NCI-H345 (cell line): ENCODE measurements around the gene TEPSIN.
"Not testable (repeated sequence)": the region's sequence is repeated elsewhere in the genome, so short reads cannot be mapped to it uniquely, and the experiment has no call there.

Experiments used
- DNase-seq: peaks from one replicate; lab custom pipeline; 2025; lab: John Stamatoyannopoulos, UW

TEPSIN gene

DNA sequence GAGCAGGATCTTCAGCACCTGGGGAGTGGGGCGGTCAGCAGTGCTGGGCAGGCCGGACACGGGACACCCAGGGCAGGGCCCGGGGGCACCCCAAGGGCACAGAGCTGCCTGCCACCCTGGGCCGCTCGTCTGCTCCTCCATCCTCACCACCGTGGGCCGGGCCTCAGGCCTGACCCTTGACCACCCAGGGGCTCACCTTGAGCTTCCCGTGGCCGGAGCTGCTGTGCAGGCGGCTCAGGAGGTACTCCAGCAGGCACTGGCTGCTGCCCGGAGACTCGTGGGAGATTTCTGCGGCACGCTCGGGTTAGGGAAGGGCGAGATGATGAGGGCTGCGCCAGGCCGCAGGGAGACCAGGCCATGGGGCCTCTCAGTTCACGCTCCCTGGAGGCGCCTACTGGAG is 2.1 kb downstream of the TEPSIN start:
- no peak for DNase-seq

DNA sequence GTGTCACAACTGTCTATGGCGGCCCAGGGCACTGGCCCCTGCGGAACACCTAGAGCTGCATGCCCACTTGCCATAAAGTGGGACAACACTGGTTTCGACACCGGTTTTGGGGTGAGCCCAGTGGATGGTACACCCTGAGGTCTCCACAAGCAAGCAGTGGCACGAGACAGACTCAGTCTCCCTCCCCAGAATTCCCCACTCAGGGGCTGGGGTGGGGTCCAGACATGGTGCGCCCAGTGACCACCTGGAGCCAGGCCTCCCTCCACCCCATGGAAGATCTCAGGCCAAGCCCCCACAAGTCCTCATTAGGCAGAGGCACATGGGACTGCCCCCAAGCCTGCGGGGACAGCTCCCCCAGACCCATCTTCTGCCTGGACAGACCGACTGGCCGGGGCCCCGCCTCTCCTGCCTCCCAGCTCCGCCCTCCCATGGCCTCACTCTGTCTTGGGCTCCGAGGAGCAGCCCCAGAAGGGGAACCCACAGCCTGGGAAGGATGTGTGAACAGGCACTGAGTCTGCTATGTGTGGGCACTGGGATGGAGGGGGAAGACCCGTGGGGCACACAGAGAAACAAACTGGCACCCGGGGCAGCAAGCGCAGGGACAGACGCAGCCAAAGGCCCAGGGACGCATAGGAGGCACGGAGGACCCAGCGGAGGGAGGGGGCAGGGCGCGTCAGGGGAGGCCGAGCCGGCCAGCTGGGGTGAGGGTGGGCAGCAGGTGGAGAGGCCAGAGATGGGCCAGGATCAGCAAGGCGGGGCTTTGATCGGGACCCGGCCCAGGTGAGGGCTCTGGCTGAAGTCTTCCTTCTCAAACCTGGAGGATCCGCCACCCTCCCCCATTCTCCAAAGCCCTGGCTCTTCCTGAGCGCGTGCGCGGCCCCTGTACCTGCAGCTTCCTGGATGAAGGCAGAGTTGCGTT is 2.8 kb downstream of the TEPSIN start:
- DNase-seq, result no peak

DNA sequence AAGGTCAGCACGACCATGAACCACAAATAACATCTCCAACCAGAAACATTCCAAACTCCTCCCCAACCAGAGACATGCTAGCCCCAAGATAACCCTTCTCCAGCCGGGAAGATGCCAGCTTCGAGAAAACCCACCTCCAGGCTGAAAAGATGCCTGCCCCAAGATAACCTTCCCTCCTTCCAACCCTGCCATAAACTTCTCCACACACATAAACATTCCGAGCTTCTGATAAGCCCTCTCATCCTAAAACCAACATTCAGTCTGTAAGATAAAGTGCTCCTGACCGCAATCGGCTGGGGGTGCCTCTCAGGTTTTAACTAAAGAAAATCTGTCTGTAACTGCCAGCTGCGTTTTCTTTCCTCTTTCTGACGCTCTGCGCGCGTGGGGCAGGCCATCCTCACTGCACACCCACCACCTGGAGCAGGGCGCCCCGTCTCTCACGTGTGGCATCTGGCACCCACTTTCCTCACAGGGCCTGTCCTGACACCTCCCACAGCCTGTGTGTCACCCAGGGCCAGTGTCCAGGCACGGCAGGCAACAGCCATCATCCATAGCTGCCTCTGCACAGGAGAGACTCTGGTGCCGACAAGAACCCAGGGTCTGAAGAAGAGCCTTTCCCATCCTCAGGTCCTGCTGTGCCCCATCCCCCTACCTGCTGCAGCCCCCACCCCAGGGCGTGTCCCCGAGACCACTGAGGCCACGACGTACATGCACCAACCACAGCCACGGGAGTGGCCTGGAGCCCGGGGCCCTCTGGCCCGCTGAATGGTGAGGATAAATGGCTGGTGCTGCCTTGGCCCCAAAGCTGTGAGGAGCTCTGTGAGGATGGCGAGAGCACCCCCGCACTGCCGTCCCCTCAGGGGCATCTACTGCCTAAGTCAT is 3.7 kb downstream of the TEPSIN start:
- no peak for DNase-seq

DNA sequence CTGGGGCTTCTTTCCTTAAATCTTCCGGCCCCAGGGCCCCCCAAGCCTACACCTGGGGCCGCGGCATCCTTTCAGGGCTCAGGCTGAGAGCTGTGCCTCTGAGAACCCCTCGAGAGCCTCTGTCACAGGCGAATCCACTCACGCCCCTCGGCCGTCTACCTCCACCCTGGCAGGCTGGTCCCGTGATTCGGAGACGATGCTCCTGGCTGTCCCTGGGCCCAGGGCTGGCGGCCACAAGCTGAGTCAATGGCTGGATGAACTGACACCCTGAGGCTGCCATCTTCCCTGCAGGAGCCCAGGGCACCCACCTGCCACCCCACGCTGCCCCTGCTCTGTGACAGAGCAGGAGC is 4.4 kb downstream of the TEPSIN start:
- no peak for DNase-seq

DNA sequence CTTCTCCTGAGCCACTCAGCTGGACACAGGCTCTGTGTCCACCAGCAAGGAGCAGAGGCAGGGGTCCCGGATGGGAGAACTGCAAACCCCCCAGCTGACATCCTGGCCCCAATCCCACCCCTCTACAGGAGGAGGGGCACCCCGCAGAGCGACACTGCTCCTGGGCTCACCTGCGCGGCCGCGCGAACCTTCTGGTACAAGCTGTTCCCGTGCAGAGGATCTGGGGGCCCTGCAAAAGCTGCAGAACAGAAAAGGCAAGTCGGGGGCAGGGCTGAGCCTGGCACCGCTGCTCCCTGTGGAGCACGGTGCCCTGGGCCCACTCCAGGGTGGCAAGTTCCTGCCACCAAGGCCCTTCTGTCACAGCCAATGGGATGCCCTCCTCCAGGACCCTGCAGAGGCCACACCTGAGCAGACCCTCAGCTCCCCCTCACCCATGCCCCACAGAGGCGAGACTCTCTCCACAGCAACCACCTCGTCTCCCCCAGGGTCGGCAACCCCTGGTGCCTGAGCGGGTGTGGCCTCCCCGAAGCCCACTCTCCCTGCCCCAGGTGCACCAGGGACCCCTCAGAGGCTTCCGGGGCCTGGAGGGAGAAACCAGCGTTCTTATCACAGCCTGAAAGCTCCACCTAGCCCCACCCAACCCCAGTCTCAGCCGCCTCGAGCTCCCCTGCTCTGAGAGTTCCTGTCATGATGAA is 4.9 kb downstream of the TEPSIN start:
- no peak for DNase-seq

DNA sequence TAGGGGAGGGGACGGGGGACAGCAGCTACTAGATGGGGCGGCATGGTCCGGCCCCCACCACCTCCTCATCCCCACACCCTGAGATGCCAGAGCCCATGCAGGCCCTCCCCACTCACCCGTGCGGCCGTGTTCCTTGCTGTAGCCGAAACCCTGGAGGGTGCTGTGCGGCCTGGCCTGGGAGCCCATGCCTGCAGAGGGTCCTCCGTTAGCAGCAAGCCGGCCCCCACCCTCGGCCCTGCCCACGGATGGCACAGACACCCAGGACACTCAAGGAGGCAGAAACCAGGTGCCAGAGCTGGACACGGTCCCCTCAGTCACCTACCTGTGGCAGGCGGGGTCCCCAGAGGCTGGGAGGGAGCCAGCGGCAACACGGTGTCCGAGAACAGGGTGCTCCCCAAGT is 5.5 kb downstream of the TEPSIN start:
- DNase-seq, result no peak

DNA sequence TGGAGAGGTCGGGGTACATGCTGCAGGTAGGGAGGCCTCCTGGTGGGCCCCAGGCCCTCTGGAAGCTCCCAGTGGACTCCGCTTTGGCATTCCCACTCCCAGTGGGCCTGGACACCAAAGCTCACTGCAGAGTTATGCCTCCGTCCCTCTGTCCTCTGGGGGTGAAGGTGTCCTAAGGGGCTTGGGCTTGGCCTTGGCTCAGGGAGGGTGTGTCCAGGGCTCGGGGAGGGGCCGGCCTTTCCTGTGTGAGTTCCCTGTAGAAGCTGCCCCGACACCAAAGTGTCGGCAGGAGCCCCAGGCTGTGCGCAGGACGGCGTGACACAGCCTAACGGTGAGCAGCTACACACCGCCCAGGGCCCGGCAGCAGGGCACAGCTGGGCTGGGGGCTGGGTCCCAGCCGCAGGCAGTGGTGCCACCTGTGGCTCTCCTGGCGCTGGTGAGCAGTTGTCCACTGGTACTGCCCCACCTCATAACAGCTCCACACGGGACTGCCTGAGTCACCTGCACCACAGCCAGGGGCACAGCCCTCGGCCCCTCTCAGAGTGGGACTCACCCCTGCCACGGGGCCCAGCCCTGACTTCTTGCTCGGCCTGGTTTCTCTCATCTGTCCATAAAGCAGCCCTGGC is 6.1 kb downstream of the TEPSIN start:
- DNase-seq, result no peak

DNA sequence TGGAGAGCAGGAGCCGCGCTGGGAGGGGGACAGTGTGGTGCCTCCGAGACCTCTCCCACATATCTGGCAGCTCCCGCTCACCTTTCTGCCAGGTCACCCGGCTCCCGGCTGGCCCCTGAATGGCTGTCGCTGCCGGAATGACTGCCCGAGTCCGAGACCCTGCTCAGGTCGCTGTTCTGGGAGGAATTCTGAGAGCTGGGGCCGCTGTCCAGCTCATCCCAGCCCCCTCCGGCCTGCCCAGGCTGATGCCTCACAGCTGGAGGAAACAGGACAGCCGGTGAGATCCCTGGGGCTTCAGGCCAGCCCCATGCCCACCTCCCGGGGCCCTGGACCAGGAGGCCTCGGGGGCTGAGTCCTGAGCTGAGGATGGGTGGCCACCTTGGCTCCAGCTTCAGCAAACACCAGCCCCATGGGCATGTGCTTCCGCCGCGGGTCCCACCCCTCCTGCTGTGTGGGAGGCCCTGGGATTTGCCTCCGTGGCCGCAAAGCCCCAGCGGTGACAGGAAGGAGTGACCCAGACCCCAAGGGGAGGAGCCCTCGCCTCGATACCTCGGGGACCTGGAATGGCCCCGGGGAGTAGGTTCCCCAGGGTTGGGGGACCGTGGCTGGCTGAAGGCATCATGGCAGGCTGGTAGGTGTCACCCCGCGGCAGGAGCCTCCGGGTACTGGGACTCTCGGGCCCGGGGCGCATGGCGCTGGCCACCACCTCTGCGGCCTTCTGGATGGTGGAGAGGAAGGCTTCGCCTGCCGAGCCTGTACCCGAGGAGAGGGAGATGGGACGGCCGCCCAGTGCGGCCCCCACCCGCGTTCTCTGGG is 6.9 kb downstream of the TEPSIN start:
- no peak for DNase-seq

DNA sequence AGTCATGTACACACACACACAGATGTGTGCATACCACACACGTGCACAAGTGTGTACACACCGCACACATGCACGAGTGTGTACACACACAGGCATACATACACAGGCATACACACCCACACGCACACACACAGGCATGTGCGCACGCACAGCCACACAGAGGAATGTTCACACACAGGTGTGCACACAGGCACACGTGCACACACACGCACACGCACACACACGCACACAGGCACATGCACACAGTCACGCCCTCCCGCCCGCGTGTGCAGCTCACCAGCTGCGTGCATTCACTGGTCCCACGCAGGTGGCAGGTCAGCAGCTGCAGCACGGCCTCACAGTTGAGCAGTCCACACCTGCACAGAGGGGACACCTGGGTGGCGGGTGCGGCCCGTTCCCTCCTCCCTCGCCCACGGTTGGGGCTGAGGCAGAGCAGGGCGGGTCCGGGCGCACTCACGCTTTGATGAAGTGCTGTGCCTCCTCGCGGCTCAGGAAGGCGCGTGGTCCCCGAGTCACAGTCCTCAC is 7.7 kb downstream of the TEPSIN start:
- DNase-seq, result no peak

DNA sequence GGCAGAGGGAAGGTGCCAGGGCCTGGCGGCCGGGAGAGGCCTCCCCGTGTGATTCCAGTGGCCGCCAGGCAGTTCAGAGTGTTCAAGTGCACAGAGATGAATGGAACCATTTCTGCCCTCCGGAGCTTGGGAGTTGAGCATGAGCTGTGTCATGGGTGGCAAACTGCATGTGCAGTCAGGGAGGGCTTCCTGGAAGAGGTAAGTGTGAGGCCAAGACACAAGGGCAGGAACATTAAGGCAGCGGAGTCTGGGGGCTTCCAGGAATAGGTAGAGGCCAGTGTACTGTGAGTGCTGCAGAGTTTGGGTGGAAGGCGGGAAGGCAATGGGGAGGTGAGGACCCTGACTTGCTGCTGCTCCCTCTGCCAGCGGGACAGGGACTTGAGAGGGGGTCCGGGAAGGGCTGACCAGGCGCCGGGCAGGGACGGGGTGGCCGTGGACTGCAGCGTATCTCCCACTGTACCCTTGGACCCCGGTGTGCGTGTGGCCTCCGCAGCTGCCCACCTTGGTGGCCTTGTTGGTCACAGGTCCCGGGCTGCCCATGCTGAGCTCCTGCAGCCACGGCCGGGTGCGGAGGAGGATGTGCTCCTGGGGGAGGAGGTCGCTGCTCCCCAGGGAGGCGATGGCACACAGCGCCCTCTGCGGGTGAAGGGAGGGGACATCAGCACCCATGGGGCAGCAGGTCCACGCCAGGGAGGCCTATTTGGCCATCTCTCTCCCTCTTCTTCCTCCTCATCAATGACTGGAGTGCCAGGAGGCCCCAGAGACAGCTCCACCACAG is 8.6 kb downstream of the TEPSIN start:
- DNase-seq, result no peak

DNA sequence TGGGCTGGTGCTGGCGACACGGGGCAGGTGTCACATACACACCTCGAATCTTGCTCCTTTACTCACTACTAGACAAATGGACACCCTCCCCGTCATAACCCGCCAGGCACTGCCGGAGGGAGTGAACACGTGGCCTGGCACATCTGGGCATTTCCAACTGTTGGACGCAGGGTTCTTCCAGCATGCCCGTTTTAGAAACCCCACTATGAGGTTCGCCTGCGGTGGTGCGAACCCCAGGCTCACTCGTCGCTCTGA is 9.3 kb downstream of the TEPSIN start:
- no peak for DNase-seq

DNA sequence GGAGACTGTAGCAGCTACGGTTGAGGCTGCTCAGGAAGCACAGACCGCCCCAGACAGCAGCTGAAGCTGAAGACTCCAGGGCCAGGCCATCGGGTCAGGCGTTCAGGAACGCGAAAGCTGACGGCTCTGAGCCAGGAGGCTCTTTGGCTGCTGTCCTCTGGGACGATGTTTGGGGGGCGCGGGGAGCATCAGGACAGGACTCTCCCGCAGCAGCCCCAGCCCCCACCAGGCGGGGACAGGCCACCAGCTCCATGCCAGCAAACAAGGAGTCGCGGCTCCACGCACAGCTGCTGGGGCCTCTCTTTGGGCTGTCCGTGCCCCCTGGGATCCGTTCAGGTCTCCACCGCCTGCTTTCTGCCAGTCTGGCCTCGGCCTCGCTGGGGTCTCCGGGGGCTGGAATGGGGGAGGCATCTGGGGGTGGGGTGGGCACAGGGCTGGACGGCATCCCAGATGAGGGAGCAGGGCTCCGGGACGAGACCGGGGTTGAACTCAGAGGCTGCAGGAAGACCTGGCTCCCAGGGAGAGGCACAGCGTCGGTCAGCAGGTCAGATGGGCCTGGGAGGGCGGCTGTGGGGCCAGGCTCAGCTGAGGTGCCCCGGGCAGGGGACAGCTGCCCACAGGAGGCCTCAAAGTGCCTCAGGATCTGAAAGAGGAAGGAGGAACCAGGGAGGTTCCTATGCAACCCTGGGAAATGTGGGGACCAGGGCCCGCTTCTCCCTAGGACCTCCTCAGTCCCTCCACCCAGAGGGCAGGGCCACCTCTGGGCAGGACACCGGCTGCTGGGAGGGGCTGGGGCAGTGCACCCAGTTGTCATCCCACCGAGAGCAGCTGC is 9.8 kb downstream of the TEPSIN start:
- no peak for DNase-seq

DNA sequence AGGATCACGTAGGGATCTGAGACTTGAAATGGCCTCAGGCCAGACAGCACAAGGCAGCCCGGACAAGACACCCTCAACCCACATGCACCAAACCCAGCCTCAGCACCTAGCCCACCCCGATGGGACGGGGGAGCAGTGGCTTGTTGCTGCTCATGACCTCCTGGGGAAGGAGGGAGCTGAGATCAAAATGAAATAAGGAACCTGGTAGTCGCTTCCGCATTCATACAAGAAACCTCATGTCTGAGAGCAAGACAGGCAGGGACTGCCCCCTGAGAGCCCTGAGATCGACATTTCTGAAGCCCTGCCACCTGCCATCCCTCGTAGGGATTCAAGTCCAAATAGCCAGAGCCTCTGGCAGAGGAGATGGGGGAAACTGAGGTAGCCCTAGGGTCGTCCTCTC is 10.4 kb downstream of the TEPSIN start:
- no peak for DNase-seq

DNA sequence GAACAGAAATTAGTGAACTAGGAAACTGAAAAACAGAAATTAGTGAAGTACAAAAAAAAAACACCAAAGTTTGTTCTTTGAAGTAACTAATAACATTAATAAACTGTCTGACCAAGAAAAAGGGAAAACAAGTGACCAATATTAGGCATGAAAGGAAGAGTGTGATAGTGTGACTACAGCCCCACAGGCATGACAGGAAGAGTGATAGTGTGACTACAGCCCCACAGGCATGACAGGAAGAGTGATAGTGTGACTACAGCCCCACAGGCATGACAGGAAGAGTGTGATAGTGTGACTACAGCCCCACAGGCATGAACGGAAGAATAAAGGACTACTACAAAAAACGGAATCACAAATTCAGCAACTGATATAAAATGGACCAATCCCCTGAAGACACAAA is 11.2 kb downstream of the TEPSIN start:
- not testable (repeated sequence) for DNase-seq

DNA sequence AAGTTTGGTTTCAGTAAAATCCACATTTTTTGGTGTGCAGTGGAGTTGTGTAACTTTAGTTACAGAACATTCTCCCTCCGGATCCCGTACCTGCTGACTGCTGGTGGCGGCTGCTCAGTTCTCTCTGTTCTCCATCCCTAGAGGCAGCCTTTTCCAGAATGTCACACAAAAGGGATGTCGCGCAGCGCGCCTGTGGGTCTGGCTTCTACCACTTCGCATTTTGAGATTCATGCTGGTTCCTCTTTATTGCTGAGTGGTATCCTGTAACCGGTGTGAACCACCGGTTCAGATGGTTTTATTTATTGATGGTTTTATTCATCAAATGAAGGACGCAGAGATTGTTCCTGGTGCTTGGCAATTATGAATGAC is 15.1 kb downstream of the TEPSIN start:
- peak; percentile 57 for DNase-seq

DNA sequence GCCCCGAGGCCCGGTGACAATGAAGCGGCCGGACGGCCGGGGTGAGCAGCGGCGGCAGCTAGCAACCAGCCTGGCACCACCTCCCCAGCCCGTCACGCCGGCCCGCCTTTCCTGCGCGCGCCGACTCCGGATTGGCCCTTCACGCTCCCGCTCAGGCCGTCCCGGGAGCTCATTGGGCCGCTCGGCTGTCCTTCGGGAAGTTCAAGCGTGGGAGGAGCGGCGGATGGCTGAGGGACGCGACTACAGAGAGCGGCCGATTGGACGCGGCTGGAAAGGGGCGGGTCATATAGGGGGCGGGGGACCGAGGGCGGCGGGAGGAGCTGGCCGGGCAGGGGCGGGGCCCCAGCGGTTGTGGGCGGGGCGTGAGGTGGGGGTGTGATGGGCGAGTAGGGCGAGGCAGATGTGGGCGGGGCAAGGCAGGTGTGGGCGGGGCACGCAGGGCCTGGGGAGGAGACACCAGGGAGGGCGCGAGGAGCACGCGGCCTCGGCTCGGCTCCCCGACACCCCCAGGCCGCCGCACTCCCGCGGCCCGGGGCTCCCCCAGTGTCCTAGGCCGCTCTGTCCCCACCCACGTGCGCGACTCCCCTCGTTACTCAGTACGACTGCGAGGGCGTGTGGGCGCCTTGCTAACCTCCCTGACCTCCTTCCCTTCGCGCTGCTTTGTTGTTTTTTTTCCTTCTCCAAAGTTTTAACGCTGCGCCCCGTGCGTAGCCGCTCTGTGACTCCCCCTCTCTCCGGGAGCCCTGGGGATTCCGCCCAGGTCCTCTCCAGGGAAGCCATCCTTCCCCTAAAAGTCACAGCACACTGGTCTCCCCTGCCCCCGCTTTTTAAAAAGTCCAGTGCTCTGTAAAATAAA is 15.7 kb downstream of the TEPSIN start, which contains the start of gene CEP131:
TSS of gene CEP131 (minus strand) at position 60 of the 856 bp plus-strand sequence. CDS start 2,909 bp downstream, outside the sequence.
- DNase-seq, result peak; percentile 100

DNA sequence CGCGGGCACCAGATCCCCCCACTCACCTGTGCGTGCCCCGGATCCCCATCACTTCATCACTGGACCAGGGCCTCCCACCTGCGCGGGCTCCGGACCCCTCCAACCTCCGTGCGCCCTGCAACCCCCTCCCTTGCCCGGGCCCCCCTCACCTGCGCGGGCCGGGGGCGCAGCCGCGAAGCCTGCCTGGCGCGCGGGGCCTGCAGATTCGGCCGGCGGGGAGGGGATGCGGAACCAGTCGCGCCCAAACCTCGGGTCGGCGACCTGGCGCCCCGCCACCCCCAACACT is 16.3 kb downstream of the TEPSIN start:
- no peak for DNase-seq

DNA sequence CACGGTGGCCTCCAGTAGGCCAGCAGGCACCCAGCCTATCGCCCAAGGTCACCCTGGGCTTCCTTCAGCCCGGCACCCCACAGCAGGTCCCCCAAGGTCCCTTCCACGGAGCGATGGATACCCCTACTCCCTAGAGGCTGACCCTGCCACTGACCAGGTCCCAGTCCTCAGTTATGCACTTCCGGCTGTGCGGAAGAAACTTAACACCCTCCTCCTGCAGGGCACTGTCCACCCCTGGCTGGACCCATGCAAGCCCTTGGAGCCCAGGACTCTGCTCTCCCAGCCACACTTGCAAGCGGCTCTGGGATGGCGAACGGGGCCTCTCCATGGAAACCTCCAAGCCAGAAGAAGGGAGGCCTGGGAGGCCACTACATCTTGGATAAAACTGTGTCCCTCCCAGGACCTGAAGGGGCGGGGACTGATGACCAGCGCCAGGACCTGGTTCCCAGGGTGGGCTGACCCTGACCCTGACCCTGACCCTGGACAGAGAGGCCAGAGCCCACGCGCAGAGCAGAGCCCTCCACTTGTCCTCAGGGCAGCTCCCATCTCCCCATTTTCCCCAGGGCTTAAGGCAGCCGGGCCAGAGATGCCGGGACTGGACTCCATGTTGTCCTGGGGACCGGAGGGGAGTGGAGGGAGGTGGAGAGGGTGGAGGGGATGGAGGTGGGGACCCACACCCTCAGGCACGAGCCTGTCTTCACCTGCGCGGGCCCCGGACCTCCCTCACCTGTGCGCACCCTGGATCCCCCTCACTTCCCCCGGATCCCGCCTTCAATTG is 16.8 kb downstream of the TEPSIN start:
- no peak for DNase-seq
